Activated CD4-positive, alpha-beta T cell treated with anti-CD3 and anti-CD28 coated beads, Interleukin-2, amount 10 ng/mL, durations not matched to agents 24 days and 14 days (primary cell): ENCODE data around the gene RFC3. TPM values are rescaled to one million over a fixed set of nuclear protein-coding genes. Genes with fewer than 3 reads are reported as not detected.

Experiments used
- DNase-seq: peaks from one replicate; pipeline ENCODE4 v3.0.0; 2022
- H3K27ac Mint-ChIP-seq: one replicate; pipeline ENCODE4 v1.8.0; 2022; ENCODE audit warnings: mild to moderate bottlenecking, mixed read lengths
- H3K27me3 Mint-ChIP-seq: one replicate; pipeline ENCODE4 v1.8.0; 2022; ENCODE audit warnings: mixed read lengths
- H3K36me3 Mint-ChIP-seq: one replicate; pipeline ENCODE4 v1.8.0; 2022; ENCODE audit warnings: low read depth, mild to moderate bottlenecking, mixed read lengths
- H3K4me1 Mint-ChIP-seq: one replicate; pipeline ENCODE4 v1.8.0; 2021; ENCODE audit warnings: mixed read lengths
- H3K4me3 Mint-ChIP-seq: one replicate; pipeline ENCODE4 v1.8.0; 2022; ENCODE audit warnings: mild to moderate bottlenecking, moderate library complexity, mixed read lengths
- H3K9me3 Mint-ChIP-seq: one replicate; pipeline ENCODE4 v1.8.0; 2021; ENCODE audit warnings: mixed read lengths
- intact Hi-C: fragments of 100-400 bp; cut with micrococcal nuclease; formaldehyde crosslinking; loops from one replicate; pipeline ENCODE4 v1.15.1; 2023
- total RNA-seq: library from RNA; stranded (reverse); gene quantifications from 2 replicates; pipeline ENCODE4 v1.2.3, GENCODE V29; 2022

RFC3 gene
- total RNA-seq, 1 donor from 2014 or later: 81.0 TPM

DNA sequence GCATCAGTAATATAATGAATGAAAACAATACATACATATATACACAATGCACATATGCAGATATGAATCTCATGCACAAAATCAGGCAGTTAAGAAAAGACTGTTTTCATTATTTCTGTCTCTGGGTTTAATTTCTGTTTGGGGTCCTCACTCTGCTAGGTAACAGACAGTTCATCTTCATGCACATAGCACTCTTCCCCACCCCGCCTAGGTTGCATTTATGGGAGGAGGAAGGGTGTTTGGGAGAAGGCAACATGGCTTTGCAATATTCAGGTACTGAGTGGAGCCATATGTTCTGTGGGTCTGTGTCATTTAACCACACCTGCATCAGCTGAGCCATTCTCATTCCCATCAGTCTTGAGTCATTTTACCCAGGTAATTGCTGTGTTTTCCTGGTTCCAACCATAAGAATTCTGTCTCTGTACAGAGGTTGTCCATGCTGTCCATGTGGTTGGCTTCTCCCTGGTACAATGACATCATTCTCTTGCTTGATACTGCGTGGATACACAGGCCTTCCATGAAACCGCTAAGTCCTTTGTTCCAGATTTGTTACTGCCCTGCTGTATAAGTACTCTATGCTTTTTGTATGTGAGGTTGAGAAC is 45.3 kb downstream of the RFC3 start:
- Mint-ChIP-seq H3K4me3 (no peak overlapping the region), H3K36me3 (peaks cover 1% of the 10 kb centered on the region), H3K27me3 (no peaks in the 10 kb centered on the region), H3K4me1 (no peaks in the 10 kb centered on the region), H3K27ac (no peak overlapping the region), H3K9me3 (peaks cover 7% of the 10 kb centered on the region)
- DNase-seq: no peak
- intact Hi-C loops: no loop called here

DNA sequence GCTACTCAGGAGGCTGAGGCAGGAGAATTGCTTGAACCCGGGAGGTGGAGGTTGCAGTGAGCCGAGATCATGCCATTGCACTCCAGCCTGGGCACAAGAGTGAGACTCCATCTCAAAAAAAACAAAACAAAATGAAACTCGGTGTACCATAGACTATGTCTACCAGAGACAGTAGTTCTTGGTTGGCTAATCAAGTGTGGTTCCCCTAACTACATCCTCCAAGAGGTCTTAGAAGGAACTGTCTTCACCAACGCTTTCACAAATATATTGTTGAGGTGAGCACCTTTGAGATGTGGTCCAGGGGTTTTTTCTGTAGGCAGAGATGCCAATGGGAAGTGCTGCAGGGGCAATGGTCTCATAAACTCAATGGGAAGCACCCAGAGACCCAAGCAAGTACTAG is 48.0 kb downstream of the RFC3 start:
- Mint-ChIP-seq H3K36me3 (peaks cover 1% of the 10 kb centered on the region), H3K27ac (no peak overlapping the region), H3K27me3 (no peaks in the 10 kb centered on the region), H3K4me3 (no peak overlapping the region), H3K4me1 (no peaks in the 10 kb centered on the region), H3K9me3 (peaks cover 7% of the 10 kb centered on the region)
- intact Hi-C loops: no loop called here
- DNase-seq: no peak

DNA sequence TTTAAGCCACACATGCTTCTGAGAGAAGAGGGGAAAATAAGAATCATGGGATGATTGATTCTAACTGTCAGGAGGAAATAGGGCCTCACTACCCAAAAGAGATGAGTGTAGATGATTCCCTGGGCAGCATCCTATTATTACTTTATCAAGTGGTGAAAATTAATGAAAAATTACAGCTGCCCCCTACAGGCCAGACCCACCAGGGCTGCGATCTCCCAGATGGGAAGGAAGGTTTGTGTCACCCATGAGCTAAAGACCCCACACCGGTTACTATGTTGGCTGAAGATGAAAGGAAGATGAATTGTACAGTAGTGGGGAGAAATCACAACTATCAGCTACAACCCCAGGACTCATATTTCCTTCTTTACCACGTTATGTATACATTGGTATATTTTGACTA is 49.5 kb downstream of the RFC3 start:
- no peak for DNase-seq
- Mint-ChIP-seq H3K4me1 (no peaks in the 10 kb centered on the region), H3K27ac (no peak overlapping the region), H3K27me3 (no peaks in the 10 kb centered on the region), H3K9me3 (peaks cover 7% of the 10 kb centered on the region), H3K36me3 (peaks cover 1% of the 10 kb centered on the region), H3K4me3 (no peak overlapping the region)
- intact Hi-C loops: no loop called here

DNA sequence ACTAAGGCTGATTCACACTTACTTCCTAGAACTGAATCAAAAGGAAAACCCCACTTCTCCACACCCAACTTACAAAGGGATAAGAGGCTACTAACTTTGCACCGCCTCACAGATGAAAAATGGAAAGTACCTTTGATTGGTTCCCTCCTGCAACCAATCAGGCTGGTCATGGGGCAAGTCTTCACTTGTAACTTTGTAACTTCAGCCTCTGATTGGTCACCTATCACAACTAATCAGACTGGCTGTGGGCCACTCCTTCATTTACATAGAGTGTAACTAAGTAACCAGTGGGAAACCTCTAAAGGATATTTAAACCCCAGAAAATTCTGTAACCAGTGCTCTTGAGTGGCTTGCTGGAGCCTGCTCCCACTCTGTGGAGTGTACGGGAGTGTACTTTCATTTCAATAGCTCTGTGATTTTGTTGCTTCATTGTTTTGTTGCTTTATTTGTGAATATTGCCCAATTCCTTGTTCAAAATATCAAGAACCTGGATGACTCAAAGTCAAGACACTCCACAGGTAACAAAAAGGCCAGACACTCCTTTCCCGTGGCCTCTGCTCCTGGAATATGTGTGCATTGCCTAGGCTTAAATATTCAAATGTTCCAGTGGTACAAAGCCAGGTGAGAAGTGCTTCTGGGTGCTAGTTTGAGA is 50.5 kb downstream of the RFC3 start:
- H3K27me3 Mint-ChIP-seq: no peaks in the 10 kb centered on the region
- peaks cover 7% of the 10 kb centered on the region for H3K9me3 Mint-ChIP-seq
- H3K4me3 Mint-ChIP-seq: no peak overlapping the region

DNA sequence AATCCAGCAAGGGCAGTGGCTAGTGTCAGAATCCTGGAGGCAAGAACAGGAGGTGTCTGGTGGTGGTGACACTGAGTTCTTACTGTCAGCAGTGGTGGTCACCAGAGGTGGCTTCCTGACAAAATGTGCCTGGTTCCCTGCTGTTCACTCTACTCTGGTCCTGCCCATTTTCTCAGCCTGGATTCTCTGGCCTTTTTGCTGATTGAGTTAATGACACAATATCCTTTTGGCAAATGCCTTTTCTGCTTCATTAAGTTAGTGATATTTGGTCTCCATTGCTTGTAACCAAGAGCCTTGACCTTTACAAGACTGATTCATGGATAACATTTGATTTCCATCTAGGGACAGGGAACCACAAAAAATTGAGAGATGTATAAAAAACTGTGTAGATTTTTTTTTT is 51.1 kb downstream of the RFC3 start:
- Mint-ChIP-seq H3K9me3 (peaks cover 7% of the 10 kb centered on the region), H3K36me3 (peaks cover 1% of the 10 kb centered on the region), H3K27me3 (no peaks in the 10 kb centered on the region), H3K4me3 (no peak overlapping the region), H3K27ac (no peak overlapping the region), H3K4me1 (no peaks in the 10 kb centered on the region)
- intact Hi-C loops: no loop called here
- DNase-seq: no peak

More for the DNA sequence above, 50.5 kb downstream of the RFC3 start:
- H3K4me1 Mint-ChIP-seq: no peaks in the 10 kb centered on the region
- intact Hi-C loops: no loop called here
- no peak overlapping the region for H3K27ac Mint-ChIP-seq
- peaks cover 1% of the 10 kb centered on the region for H3K36me3 Mint-ChIP-seq
- DNase-seq: no peak

DNA sequence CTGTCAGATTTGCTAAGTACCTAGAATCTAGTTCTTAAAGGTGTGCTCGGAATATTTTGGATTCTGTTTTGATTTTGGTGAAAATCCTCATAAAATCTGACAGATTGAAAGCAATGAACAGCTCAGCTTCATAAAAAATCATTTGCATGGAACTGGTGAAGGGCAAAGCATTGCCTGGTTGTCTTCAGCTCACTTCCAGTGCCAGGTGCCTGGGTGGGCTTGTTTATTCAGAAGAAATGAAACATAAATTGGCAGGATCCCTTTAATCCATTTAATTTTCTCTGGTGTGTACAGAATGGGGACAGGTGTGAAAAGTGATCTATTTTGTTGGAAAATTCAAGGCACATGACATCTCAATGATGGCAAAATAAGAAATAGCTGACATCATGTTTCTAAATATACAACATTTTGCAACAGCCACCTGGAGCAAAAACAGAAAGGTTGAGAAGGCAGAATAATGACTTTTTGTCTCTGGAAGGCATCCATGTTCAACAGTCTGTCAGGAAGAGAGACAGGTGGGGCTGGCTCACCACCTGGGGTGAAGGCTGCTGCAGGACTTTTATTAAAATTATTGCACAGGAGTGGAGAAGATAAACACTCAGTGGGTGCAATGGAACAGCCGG is 52.2 kb downstream of the RFC3 start:
- Mint-ChIP-seq H3K27ac (no peak overlapping the region), H3K9me3 (no peaks in the 10 kb centered on the region), H3K4me3 (no peak overlapping the region), H3K4me1 (no peaks in the 10 kb centered on the region), H3K36me3 (peaks cover 1% of the 10 kb centered on the region), H3K27me3 (no peaks in the 10 kb centered on the region)
- no peak for DNase-seq
- intact Hi-C loops: no loop called here

DNA sequence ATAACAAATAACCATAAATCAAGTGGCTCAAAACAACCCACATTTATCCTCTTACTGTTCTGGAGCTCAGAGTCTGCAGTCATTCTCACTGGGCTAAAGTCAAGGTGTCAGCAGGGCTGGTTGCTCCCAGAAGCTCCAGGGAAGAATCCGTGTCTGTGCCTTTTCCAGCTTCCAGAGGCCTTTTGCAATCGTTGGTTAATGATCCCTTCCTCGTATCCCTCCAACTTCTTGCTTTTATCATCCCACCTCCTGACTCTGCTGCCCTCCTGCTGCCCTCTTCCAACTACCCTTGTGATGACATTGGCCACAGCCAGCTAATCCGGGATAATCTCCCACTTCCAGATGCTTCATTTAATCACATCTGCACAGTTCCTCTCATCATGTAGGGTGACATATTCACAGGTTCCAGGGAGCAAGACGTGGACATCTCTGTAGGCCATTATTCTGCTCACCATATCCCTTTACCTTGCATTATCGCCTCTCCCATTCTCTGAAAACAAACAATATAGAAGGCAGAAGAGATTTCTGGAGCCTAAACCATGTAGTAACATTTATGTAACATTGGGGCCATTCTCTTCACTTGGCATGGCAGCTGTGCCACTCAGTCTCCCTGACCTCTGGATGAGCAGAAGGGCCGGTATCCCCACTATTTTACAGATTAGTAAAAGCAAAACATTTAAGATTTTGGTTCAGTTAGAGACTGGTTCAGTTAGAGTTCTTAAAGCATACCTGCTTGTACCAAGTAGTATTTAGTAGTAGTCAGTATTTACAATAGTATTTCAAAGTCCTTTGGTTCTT is 53.5 kb downstream of the RFC3 start:
- intact Hi-C loops: no loop called here
- DNase-seq: no peak
- Mint-ChIP-seq H3K4me1 (no peaks in the 10 kb centered on the region), H3K4me3 (no peak overlapping the region), H3K9me3 (no peaks in the 10 kb centered on the region), H3K27ac (no peak overlapping the region), H3K36me3 (peaks cover 1% of the 10 kb centered on the region), H3K27me3 (no peaks in the 10 kb centered on the region)

DNA sequence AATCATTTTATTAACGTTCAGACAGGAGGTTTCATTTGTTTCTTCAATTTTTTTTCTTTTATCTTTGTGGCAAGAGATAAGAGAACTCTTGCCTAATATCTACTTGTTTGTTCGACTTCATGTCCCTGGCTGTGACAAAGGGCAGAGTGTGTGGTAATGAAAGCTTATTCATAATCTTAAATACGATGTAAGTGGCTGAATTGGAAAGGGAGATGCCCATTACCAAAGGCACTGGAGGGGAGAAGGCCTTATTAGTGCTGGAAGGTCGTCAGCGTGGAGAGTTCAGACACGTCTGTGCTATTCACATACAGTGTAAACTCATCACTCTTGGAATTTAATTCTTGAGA is 54.0 kb downstream of the RFC3 start:
- Mint-ChIP-seq H3K9me3 (no peaks in the 10 kb centered on the region), H3K27me3 (no peaks in the 10 kb centered on the region), H3K36me3 (peaks cover 1% of the 10 kb centered on the region), H3K4me1 (no peaks in the 10 kb centered on the region), H3K4me3 (no peak overlapping the region), H3K27ac (no peak overlapping the region)
- DNase-seq: no peak
- intact Hi-C loops: no loop called here

DNA sequence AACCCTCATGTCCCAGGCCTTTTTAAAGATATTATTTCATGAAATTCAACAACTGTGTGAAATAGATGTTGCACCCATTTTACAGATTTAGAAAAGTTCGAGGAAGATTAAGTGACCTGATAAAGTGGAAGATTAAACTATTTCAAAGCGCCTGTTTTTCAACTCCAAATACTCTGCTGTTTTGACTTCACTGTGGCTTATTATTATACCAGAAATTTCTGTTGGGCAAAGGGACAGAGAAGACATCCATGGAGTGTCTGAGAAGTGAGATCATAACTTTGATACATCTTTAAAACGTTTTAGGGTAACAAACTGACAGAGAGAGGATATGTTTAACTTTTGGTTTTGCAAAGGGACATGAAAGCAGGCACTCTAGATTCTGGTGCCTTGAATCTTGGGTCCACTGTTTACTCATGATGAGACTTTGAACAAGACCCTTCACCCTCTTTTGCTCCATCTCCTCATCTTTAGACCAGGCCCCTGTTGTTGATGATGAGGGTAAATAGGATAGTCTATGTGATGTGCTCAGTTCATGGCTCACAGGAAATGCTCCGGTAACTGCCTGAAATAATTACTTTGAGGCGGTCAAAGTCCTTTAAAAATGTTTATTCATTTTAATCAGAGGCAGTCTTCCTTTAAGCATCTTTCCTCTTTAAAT is 55.4 kb downstream of the RFC3 start:
- Mint-ChIP-seq H3K36me3 (no peaks in the 10 kb centered on the region), H3K4me1 (no peaks in the 10 kb centered on the region), H3K9me3 (no peaks in the 10 kb centered on the region), H3K27me3 (no peaks in the 10 kb centered on the region), H3K27ac (no peak overlapping the region), H3K4me3 (no peak overlapping the region)
- no peak for DNase-seq
- intact Hi-C loops: no loop called here

DNA sequence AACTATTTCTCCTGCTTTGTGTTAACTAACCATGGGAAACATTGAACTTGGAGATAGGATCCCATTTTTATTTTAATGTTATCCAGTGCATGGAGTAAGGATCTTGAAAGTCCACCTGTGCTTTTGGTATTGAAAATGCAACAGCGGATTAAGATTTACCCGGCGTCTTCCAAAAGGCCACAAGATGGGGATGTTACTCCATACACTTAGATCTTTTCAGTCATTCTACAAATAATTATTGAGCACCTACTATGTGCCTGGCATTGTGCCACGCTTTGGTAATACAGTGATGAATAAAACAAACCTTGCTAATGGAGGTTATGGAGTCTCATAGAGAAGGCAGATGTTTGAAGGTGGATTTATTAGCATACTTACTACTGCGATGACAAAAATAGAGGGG is 56.9 kb downstream of the RFC3 start:
- Mint-ChIP-seq H3K4me1 (no peaks in the 10 kb centered on the region), H3K9me3 (no peaks in the 10 kb centered on the region), H3K36me3 (no peaks in the 10 kb centered on the region), H3K27me3 (no peaks in the 10 kb centered on the region), H3K4me3 (no peak overlapping the region), H3K27ac (no peak overlapping the region)
- intact Hi-C loops: no loop called here
- DNase-seq: no peak

DNA sequence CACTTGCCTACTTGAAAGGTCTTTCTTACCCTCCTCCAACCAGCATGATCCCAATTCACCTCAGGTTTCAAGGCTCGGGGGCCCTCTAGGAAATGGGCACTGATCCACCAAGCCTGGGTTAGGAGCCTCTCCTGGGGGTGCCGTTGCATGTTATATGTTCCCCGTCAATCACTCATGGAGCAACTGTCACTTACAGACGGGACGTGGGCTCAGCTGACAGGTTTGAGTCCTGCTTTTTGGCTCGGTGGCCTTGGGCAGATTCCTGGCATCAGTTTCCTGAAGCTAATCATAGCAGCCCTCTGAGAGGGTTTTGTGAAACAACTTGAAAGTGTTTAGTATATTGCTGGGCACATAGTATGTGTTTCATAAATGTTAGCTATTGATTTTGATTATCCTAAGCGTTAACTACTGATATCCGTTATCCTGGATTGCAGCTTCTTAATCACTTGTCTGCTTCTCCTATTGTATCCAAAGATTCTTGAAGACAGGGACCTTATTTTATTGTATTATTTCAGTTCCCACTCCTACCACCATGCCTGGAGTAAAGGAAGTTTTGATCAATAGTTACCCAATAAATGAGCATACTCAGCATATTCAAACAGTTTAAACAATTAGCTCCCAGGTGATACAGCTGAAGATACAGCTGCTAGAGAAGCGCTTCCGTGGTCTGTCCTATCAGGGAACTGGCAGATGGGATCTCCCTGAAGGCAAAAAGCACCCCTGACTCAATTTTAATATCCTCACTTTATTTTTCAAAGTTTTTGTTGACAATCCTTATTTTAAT is 57.9 kb downstream of the RFC3 start:
- H3K36me3 Mint-ChIP-seq: no peaks in the 10 kb centered on the region
- no peaks in the 10 kb centered on the region for H3K9me3 Mint-ChIP-seq
- intact Hi-C loops: no loop called here

DNA sequence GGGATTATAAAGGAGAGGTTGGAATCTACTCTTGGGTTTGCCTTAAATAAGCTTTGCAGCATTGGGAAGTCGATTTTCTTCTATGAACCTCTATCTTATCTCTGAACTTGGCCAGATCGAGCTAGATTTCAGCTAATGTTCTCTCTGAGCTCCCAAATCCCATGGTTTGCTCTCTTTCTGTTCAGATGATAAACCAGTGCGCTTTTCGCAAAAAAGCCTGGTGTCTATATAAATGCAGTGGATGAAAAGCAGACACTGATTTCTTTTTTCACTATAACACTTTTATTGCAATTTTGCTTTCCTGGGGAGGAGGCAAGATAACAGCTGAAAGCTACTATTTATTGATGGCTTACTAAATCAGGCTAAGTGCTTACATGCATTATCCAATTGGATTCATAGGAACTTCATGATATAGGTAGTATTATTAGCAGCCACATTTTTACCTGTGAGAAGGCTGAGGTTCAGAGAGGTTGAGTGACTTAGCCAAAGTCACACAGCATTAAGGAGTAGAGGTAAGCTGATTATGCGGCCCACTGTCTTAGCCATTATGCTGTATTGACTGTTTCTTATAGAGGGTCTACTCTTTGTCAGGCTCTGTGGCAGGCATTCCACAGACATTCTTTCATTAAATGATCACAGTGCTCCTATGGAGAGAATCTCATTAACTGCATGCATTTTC is 58.9 kb downstream of the RFC3 start:
- no peak overlapping the region for H3K27ac Mint-ChIP-seq
- H3K9me3 Mint-ChIP-seq: no peaks in the 10 kb centered on the region
- no peaks in the 10 kb centered on the region for H3K36me3 Mint-ChIP-seq
- intact Hi-C loops: no loop called here
- H3K4me3 Mint-ChIP-seq: no peak overlapping the region
- no peak for DNase-seq
- H3K4me1 Mint-ChIP-seq: no peaks in the 10 kb centered on the region
- no peaks in the 10 kb centered on the region for H3K27me3 Mint-ChIP-seq

More for the DNA sequence above, 57.9 kb downstream of the RFC3 start:
- no peaks in the 10 kb centered on the region for H3K4me1 Mint-ChIP-seq
- H3K4me3 Mint-ChIP-seq: no peak overlapping the region
- no peak overlapping the region for H3K27ac Mint-ChIP-seq
- H3K27me3 Mint-ChIP-seq: no peaks in the 10 kb centered on the region
- DNase-seq: no peak

DNA sequence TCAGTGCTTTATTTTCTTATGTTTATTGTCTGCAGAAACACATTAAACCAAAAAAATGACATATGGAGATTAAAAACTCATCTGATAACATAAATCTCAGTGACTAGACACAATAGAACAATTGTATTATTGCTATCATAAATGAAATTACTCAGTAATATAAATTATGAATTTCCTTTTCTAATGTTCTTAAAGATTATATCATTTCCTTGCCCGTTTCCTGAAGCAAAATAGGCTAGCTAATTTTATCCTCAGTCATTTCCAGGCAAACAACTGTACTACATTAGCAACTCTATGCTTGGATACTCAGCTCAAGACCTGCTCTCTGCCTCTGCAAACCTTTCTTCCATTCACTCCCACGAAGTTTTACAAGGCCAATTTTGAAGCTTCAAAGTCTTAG is 61.2 kb downstream of the RFC3 start:
- Mint-ChIP-seq H3K9me3 (no peaks in the 10 kb centered on the region), H3K4me1 (no peaks in the 10 kb centered on the region), H3K36me3 (peaks cover 2% of the 10 kb centered on the region), H3K27ac (no peak overlapping the region), H3K4me3 (no peak overlapping the region), H3K27me3 (no peaks in the 10 kb centered on the region)
- DNase-seq: no peak
- intact Hi-C loops: no loop called here
